KMS-11 (cell line): Measurements from ENCODE around the gene KLHL29.

Source experiments
- H2AFZ ChIP-seq: fragments of 200-600 bp; sonication (generic); 2 replicates; pipeline ENCODE4 v1.6.1; 2016; ENCODE audit warnings: antibody characterized with exemption, mixed run types, low read depth
- H3K27ac ChIP-seq: fragments of 200-600 bp; sonication (generic); 2 replicates; pipeline ENCODE4 v1.6.1; 2016; ENCODE audit warnings: mild to moderate bottlenecking, mixed run types
- H3K27me3 ChIP-seq: fragments of 200-600 bp; sonication (generic); 2 replicates; pipeline ENCODE4 v1.6.1; 2017; ENCODE audit warnings: mild to moderate bottlenecking, low read depth, mixed run types, moderate library complexity; ENCODE audit not compliant: insufficient read depth
- H3K36me3 ChIP-seq: fragments of 200-600 bp; sonication (generic); 2 replicates; pipeline ENCODE4 v1.6.1; 2017; ENCODE audit warnings: mild to moderate bottlenecking, mixed run types; ENCODE audit not compliant: insufficient read depth
- H3K4me1 ChIP-seq: fragments of 200-600 bp; sonication (generic); 2 replicates; pipeline ENCODE4 v1.6.1; 2016; ENCODE audit warnings: mild to moderate bottlenecking, low read depth, mixed run types; ENCODE audit not compliant: poor library complexity, severe bottlenecking
- H3K4me2 ChIP-seq: fragments of 200-600 bp; sonication (generic); 2 replicates; pipeline ENCODE4 v1.7.0; 2016; ENCODE audit warnings: mild to moderate bottlenecking, mixed run types
- H3K4me3 ChIP-seq: fragments of 200-600 bp; sonication (generic); IDR thresholded peaks from 2 replicates; pipeline ENCODE4 v1.6.1; 2017; ENCODE audit warnings: low read depth, low read length, mixed read lengths; ENCODE audit not compliant: insufficient read depth
- H3K79me2 ChIP-seq: fragments of 200-600 bp; sonication (generic); 2 replicates; pipeline ENCODE4 v1.6.1; 2016; ENCODE audit warnings: low read depth, mixed run types; ENCODE audit not compliant: insufficient read depth
- H3K9ac ChIP-seq: fragments of 200-600 bp; sonication (generic); 2 replicates; pipeline ENCODE4 v1.6.1; 2016; ENCODE audit warnings: mild to moderate bottlenecking, mixed run types
- H4K20me1 ChIP-seq: fragments of 200-600 bp; sonication (generic); 2 replicates; pipeline ENCODE4 v1.6.1; 2016; ENCODE audit warnings: mild to moderate bottlenecking, mixed run types; ENCODE audit not compliant: insufficient read depth
- CTCF ChIP-seq: fragments of 200-600 bp; sonication (generic); conservative IDR thresholded peaks from 2 replicates; pipeline ENCODE4 v1.6.1; 2017; ENCODE audit warnings: low read depth, mild to moderate bottlenecking, antibody characterized with exemption, low read length, moderate library complexity, mixed read lengths

Gene KLHL29

GRCh38 chr2:23559561-23560239 is 174.7 kb downstream of the KLHL29 start:
- H3K4me1 ChIP-seq, result no peaks in the 10 kb centered on the region
- no peak overlapping the region for H3K27ac ChIP-seq
- no peak overlapping the region for H2AFZ ChIP-seq
- no peak overlapping the region for H3K4me2 ChIP-seq
- TF ChIP-seq CTCF, result no peak
- H3K36me3 ChIP-seq, result no peaks in the 10 kb centered on the region
- H4K20me1 ChIP-seq, result no peaks in the 10 kb centered on the region
- no peak overlapping the region for H3K9ac ChIP-seq
- no peaks in the 10 kb centered on the region for H3K27me3 ChIP-seq
- H3K4me3 ChIP-seq, result no peak overlapping the region
- H3K79me2 ChIP-seq, result no peaks in the 10 kb centered on the region

- H3K9ac ChIP-seq, result no peak overlapping the region
- no peak overlapping the region for H3K4me3 ChIP-seq
- no peaks in the 10 kb centered on the region for H3K4me1 ChIP-seq
- H3K79me2 ChIP-seq, result no peaks in the 10 kb centered on the region
- H3K36me3 ChIP-seq, result no peaks in the 10 kb centered on the region
- no peak overlapping the region for H3K27ac ChIP-seq
- no peak overlapping the region for H2AFZ ChIP-seq
- H3K4me2 ChIP-seq, result no peak overlapping the region
- no peaks in the 10 kb centered on the region for H3K27me3 ChIP-seq
- no peak for TF ChIP-seq CTCF
- H4K20me1 ChIP-seq, result no peaks in the 10 kb centered on the region
Observed at GRCh38 chr2:23561088-23561487, 176.1 kb downstream of the KLHL29 start.

GRCh38 chr2:23561544-23561943 is 176.6 kb downstream of the KLHL29 start:
- no peak for TF ChIP-seq CTCF
- Histone ChIP-seq H3K9ac (no peak overlapping the region), H3K27me3 (no peaks in the 10 kb centered on the region)

GRCh38 chr2:23562143-23562542 is 177.2 kb downstream of the KLHL29 start:
- TF ChIP-seq CTCF, result no peak
- H3K27me3 ChIP-seq, result no peaks in the 10 kb centered on the region

More at GRCh38 chr2:23561544-23561943, 176.6 kb downstream of the KLHL29 start:
- H2AFZ ChIP-seq, result no peak overlapping the region
- H3K27ac ChIP-seq, result no peak overlapping the region
- H3K79me2 ChIP-seq, result no peaks in the 10 kb centered on the region
- no peak overlapping the region for H3K4me3 ChIP-seq
- no peak overlapping the region for H3K4me2 ChIP-seq
- no peaks in the 10 kb centered on the region for H4K20me1 ChIP-seq
- H3K36me3 ChIP-seq, result no peaks in the 10 kb centered on the region
- H3K4me1 ChIP-seq, result no peaks in the 10 kb centered on the region

More at GRCh38 chr2:23562143-23562542, 177.2 kb downstream of the KLHL29 start:
- no peak overlapping the region for H3K9ac ChIP-seq
- H3K79me2 ChIP-seq, result no peaks in the 10 kb centered on the region
- H3K4me1 ChIP-seq, result no peaks in the 10 kb centered on the region
- no peak overlapping the region for H3K27ac ChIP-seq
- H3K36me3 ChIP-seq, result no peaks in the 10 kb centered on the region
- H3K4me2 ChIP-seq, result no peak overlapping the region
- H4K20me1 ChIP-seq, result no peaks in the 10 kb centered on the region
- H2AFZ ChIP-seq, result no peak overlapping the region
- H3K4me3 ChIP-seq, result no peak overlapping the region
